ENCODE measurements around the gene SEM1. TPM values are rescaled to one million over a fixed set of nuclear protein-coding genes. Genes with fewer than 3 reads are reported as not detected.

The SEM1 gene
- 10 to 100 TPM; 10.3 to 33.6 TPM for total RNA-seq

GRCh38 chr7:96709381-96710228 lies at the start of gene SEM1:
Gene SEM1, minus strand, starts transcription at chr7:96709846. Its CDS starts 83 bp downstream, at chr7:96709763.

Measured in melanocyte of skin (primary cell).